Astrocyte (in vitro differentiated cells and primary cell): ENCODE measurements around the gene IL24. TPM values are rescaled to one million over a fixed set of nuclear protein-coding genes. Genes with fewer than 3 reads are reported as not detected.
"Not testable (repeated sequence)": the region's sequence is repeated elsewhere in the genome, so short reads cannot be mapped to it uniquely, and the experiment has no call there.

Experiments used
- DNase-seq: peaks from one replicate; pipeline ENCODE4 v3.0.0-alpha.2; 2010; ENCODE audit warnings: low read depth
- FAIRE-seq: peaks from 2 replicates; lab custom pipeline; 2011; peaks lifted over from hg19 to GRCh38; lab: Jason Lieb, UNC
- H2AFZ ChIP-seq: 2 replicates; pipeline ENCODE4 v1.6.0; 2012; ENCODE audit warnings: low read depth, low read length, inconsistent platforms
- H3K27ac ChIP-seq: 2 replicates; pipeline ENCODE4 v1.5.1; 2011; ENCODE audit warnings: low read depth, low read length, inconsistent platforms
- H3K27me3 ChIP-seq: 2 replicates; pipeline ENCODE4 v1.6.0; 2011; ENCODE audit warnings: low read length, inconsistent platforms; ENCODE audit not compliant: insufficient read depth
- H3K36me3 ChIP-seq: 2 replicates; pipeline ENCODE4 v1.5.1; 2011; ENCODE audit warnings: low read length, inconsistent platforms; ENCODE audit not compliant: insufficient read depth
- H3K4me1 ChIP-seq: 2 replicates; pipeline ENCODE4 v1.5.1; 2011; ENCODE audit warnings: low read length, inconsistent platforms; ENCODE audit not compliant: insufficient read depth
- H3K4me2 ChIP-seq: 2 replicates; pipeline ENCODE4 v1.6.0; 2012; ENCODE audit warnings: low read length, inconsistent platforms
- H3K4me3 ChIP-seq: 2 replicates; pipeline ENCODE4 v1.5.1; 2011; ENCODE audit warnings: low read depth, mild to moderate bottlenecking, low read length, inconsistent platforms; ENCODE audit not compliant: insufficient read depth
- H3K79me2 ChIP-seq: 2 replicates; pipeline ENCODE4 v1.6.0; 2012; ENCODE audit warnings: mild to moderate bottlenecking, low read length, inconsistent platforms; ENCODE audit not compliant: insufficient read depth
- H3K9ac ChIP-seq: 2 replicates; pipeline ENCODE4 v1.6.0; 2012; ENCODE audit warnings: mild to moderate bottlenecking, low read length, inconsistent platforms
- H3K9me3 ChIP-seq: 2 replicates; pipeline ENCODE4 v1.5.1; 2012; ENCODE audit warnings: low read depth, mild to moderate bottlenecking, low read length, inconsistent platforms; ENCODE audit not compliant: insufficient read depth
- H4K20me1 ChIP-seq: 2 replicates; pipeline ENCODE4 v1.6.0; 2012; ENCODE audit warnings: low read length, inconsistent platforms; ENCODE audit not compliant: insufficient read depth
- H3K27ac Mint-ChIP-seq: one replicate; pipeline ENCODE4 v1.8.0; 2021; ENCODE audit warnings: mild to moderate bottlenecking, mixed read lengths; ENCODE audit not compliant: unreplicated experiment
- H3K27me3 Mint-ChIP-seq: one replicate; pipeline ENCODE4 v1.8.0; 2021; ENCODE audit warnings: low read depth, mixed read lengths; ENCODE audit not compliant: unreplicated experiment
- H3K36me3 Mint-ChIP-seq: one replicate; pipeline ENCODE4 v1.8.0; 2021; ENCODE audit warnings: low read depth, mixed read lengths; ENCODE audit not compliant: unreplicated experiment
- H3K4me1 Mint-ChIP-seq: one replicate; pipeline ENCODE4 v1.8.0; 2021; ENCODE audit warnings: low read depth, mixed read lengths; ENCODE audit not compliant: unreplicated experiment
- H3K4me3 Mint-ChIP-seq: one replicate; pipeline ENCODE4 v1.8.0; 2021; ENCODE audit warnings: mild to moderate bottlenecking, moderate library complexity, mixed read lengths; ENCODE audit not compliant: unreplicated experiment
- H3K9me3 Mint-ChIP-seq: one replicate; pipeline ENCODE4 v1.8.0; 2021; ENCODE audit warnings: mild to moderate bottlenecking, mixed read lengths; ENCODE audit not compliant: unreplicated experiment
- CTCF ChIP-seq: IDR thresholded peaks from 2 replicates; pipeline ENCODE4 v1.5.1; 2011; ENCODE audit warnings: low read depth, mild to moderate bottlenecking, inconsistent platforms, low read length, moderate library complexity; ENCODE audit not compliant: insufficient read depth
- EZH2 ChIP-seq: IDR thresholded peaks from 2 replicates; pipeline ENCODE4 v1.6.1; 2012; ENCODE audit warnings: mild to moderate bottlenecking, low read length, inconsistent platforms; ENCODE audit not compliant: insufficient read depth
- total RNA-seq: library from RNA; stranded (reverse); gene quantifications from 2 replicates; pipeline ENCODE4 v1.2.1, GENCODE V29; 2021

The IL24 gene
- total RNA-seq, 1 donor from 2014 or later, result not detected

- no peaks in the 10 kb centered on the region for H3K4me1 ChIP-seq
- no peaks in the 10 kb centered on the region for H3K79me2 ChIP-seq
- no peaks in the 10 kb centered on the region for H3K36me3 ChIP-seq
- no peak for DNase-seq
- peaks cover 14% of the 10 kb centered on the region for H3K27me3 Mint-ChIP-seq
- no peak overlapping the region for H3K27ac ChIP-seq
- H3K9me3 ChIP-seq, result peaks cover 3% of the 10 kb centered on the region
- no peak overlapping the region for H3K4me3 Mint-ChIP-seq
- no peaks in the 10 kb centered on the region for H3K36me3 Mint-ChIP-seq
- no peak for TF ChIP-seq CTCF
- no peak for TF ChIP-seq EZH2
- H3K9ac ChIP-seq, result no peak overlapping the region
- no peak for FAIRE-seq
- peaks cover 3% of the 10 kb centered on the region for H3K27me3 ChIP-seq
- H3K4me2 ChIP-seq, result no peak overlapping the region
- no peak overlapping the region for H3K27ac Mint-ChIP-seq
- no peaks in the 10 kb centered on the region for H3K4me1 Mint-ChIP-seq
- H2AFZ ChIP-seq, result no peak overlapping the region
- no peak overlapping the region for H3K4me3 ChIP-seq
- peaks cover 2% of the 10 kb centered on the region for H3K9me3 Mint-ChIP-seq
- H4K20me1 ChIP-seq, result no peaks in the 10 kb centered on the region
Observed at GRCh38 chr1:206923009-206923960, 26.0 kb downstream of the IL24 start.

GRCh38 chr1:206923961-206924557, 26.8 kb downstream of the IL24 start:
- not testable (repeated sequence) for H3K27me3 ChIP-seq, H3K79me2 ChIP-seq, H3K4me3 ChIP-seq, FAIRE-seq, H3K36me3 Mint-ChIP-seq, H3K4me3 Mint-ChIP-seq, H3K27ac ChIP-seq, H4K20me1 ChIP-seq, H3K4me2 ChIP-seq, H3K36me3 ChIP-seq, H2AFZ ChIP-seq, H3K4me1 ChIP-seq, H3K9ac ChIP-seq, H3K9me3 Mint-ChIP-seq, DNase-seq, H3K9me3 ChIP-seq, H3K27ac Mint-ChIP-seq, H3K4me1 Mint-ChIP-seq
- H3K27me3 Mint-ChIP-seq, result peaks cover 12% of the 10 kb centered on the region

- Mint-ChIP-seq H3K36me3 (no peaks in the 10 kb centered on the region), H3K4me1 (no peaks in the 10 kb centered on the region), H3K9me3 (peaks cover 2% of the 10 kb centered on the region), H3K27me3 (peaks cover 14% of the 10 kb centered on the region), H3K4me3 (no peak overlapping the region), H3K27ac (no peak overlapping the region)
- Histone ChIP-seq H3K4me2 (no peak overlapping the region), H3K9me3 (peaks cover 3% of the 10 kb centered on the region), H3K4me1 (no peaks in the 10 kb centered on the region), H4K20me1 (no peaks in the 10 kb centered on the region), H3K27me3 (peaks cover 3% of the 10 kb centered on the region), H2AFZ (no peak overlapping the region), H3K4me3 (no peak overlapping the region), H3K9ac (no peak overlapping the region), H3K79me2 (no peaks in the 10 kb centered on the region), H3K27ac (no peak overlapping the region), H3K36me3 (no peaks in the 10 kb centered on the region)
- FAIRE-seq (no peak), DNase-seq (no peak)
- no peak for TF ChIP-seq EZH2
- no peak for TF ChIP-seq CTCF
Observed at GRCh38 chr1:206924592-206925105, 27.4 kb downstream of the IL24 start.
